BE2C (cell line): ENCODE measurements around the gene LIMCH1.
A peak's percentile ranks its signal among the peaks of the same experiment; 100 is the strongest.

Experiments used
- DNase-seq: peaks from one replicate; pipeline ENCODE4 v3.0.0-alpha.2; 2020
- H3K27me3 ChIP-seq: fragments of 250-450 bp; sonication (Bioruptor Pico); 2 replicates; pipeline ENCODE4 v1.5.1; 2020; ENCODE audit warnings: mild to moderate bottlenecking
- H3K36me3 ChIP-seq: fragments of 250-450 bp; sonication (Bioruptor Pico); 2 replicates; pipeline ENCODE4 v1.5.1; 2020; ENCODE audit warnings: mild to moderate bottlenecking
- H3K4me1 ChIP-seq: fragments of 250-450 bp; sonication (Bioruptor Pico); 2 replicates; pipeline ENCODE4 v1.5.1; 2020
- H3K4me3 ChIP-seq: 2 replicates; pipeline ENCODE4 v1.5.1; 2011; ENCODE audit warnings: low read depth, low read length
- H3K9me3 ChIP-seq: fragments of 250-450 bp; sonication (Bioruptor Pico); 2 replicates; pipeline ENCODE4 v1.5.1; 2020
- CTCF ChIP-seq: IDR thresholded peaks from 2 replicates; pipeline ENCODE4 v1.5.1; 2012; ENCODE audit warnings: mild to moderate bottlenecking, low read depth, low read length

LIMCH1 gene

GRCh38 chr4:41505161-41505661 is 32.7 kb upstream of the LIMCH1 start:
- TF ChIP-seq CTCF, result no peak
- Histone ChIP-seq H3K4me3 (no peak overlapping the region), H3K9me3 (no peaks in the 10 kb centered on the region), H3K4me1 (peaks cover 34% of the 10 kb centered on the region), H3K36me3 (peaks cover 30% of the 10 kb centered on the region), H3K27me3 (no peaks in the 10 kb centered on the region)
- peak; percentile 68 for DNase-seq

- Histone ChIP-seq H3K4me3 (no peak overlapping the region), H3K27me3 (no peaks in the 10 kb centered on the region), H3K9me3 (no peaks in the 10 kb centered on the region), H3K4me1 (peaks cover 34% of the 10 kb centered on the region), H3K36me3 (peaks cover 22% of the 10 kb centered on the region)
- TF ChIP-seq CTCF, result no peak
- no peak for DNase-seq
Observed at GRCh38 chr4:41506130-41506529, 31.8 kb upstream of the LIMCH1 start.

GRCh38 chr4:41507291-41507947 is 30.5 kb upstream of the LIMCH1 start:
- H3K4me3 ChIP-seq, result no peak overlapping the region
- no peaks in the 10 kb centered on the region for H3K27me3 ChIP-seq
- H3K36me3 ChIP-seq, result peaks cover 21% of the 10 kb centered on the region
- DNase-seq, result no peak
- H3K4me1 ChIP-seq, result peaks cover 34% of the 10 kb centered on the region
- TF ChIP-seq CTCF, result no peak
- no peaks in the 10 kb centered on the region for H3K9me3 ChIP-seq

GRCh38 chr4:41509451-41509866 is 28.5 kb upstream of the LIMCH1 start:
- Histone ChIP-seq H3K36me3 (peaks cover 16% of the 10 kb centered on the region), H3K9me3 (no peaks in the 10 kb centered on the region), H3K4me3 (no peak overlapping the region), H3K27me3 (no peaks in the 10 kb centered on the region), H3K4me1 (peaks cover 31% of the 10 kb centered on the region)
- DNase-seq, result no peak
- TF ChIP-seq CTCF, result no peak

- no peak overlapping the region for H3K4me3 ChIP-seq
- no peak for DNase-seq
- H3K27me3 ChIP-seq, result no peaks in the 10 kb centered on the region
- H3K9me3 ChIP-seq, result no peaks in the 10 kb centered on the region
- TF ChIP-seq CTCF, result no peak
- H3K36me3 ChIP-seq, result peaks cover 16% of the 10 kb centered on the region
- peaks cover 27% of the 10 kb centered on the region for H3K4me1 ChIP-seq
Observed at GRCh38 chr4:41510179-41510578, 27.8 kb upstream of the LIMCH1 start.

GRCh38 chr4:41512136-41512535 is 25.8 kb upstream of the LIMCH1 start:
- H3K9me3 ChIP-seq, result no peaks in the 10 kb centered on the region
- peaks cover 17% of the 10 kb centered on the region for H3K4me1 ChIP-seq
- H3K36me3 ChIP-seq, result peaks cover 20% of the 10 kb centered on the region
- TF ChIP-seq CTCF, result no peak
- no peak for DNase-seq
- no peak overlapping the region for H3K4me3 ChIP-seq
- no peaks in the 10 kb centered on the region for H3K27me3 ChIP-seq
